Activated T-helper 2 cell treated with anti-CD3 and anti-CD28 coated beads, Interferon-gamma antibody, Interleukin-2, Interleukin-4, amounts not matched to agents 10 μg/mL and 5 μg/mL and 100 μg/mL, durations not matched to agents 14 hours and 24 hours and 36 hours (primary cell): Measurements from ENCODE around the gene PAN3. TPM values are rescaled to one million over a fixed set of nuclear protein-coding genes. Genes with fewer than 3 reads are reported as not detected.
"Not testable (repeated sequence)": the region's sequence is repeated elsewhere in the genome, so short reads cannot be mapped to it uniquely, and the experiment has no call there.

Source experiments
- DNase-seq: peaks from one replicate; pipeline ENCODE4 v3.0.0; 2021; ENCODE audit warnings: low spot score
- H3K27ac Mint-ChIP-seq: one replicate; pipeline ENCODE4 v1.8.0; 2021; ENCODE audit warnings: mixed read lengths
- H3K27me3 Mint-ChIP-seq: one replicate; pipeline ENCODE4 v1.8.0; 2021; ENCODE audit warnings: low read depth, mixed read lengths
- H3K36me3 Mint-ChIP-seq: one replicate; pipeline ENCODE4 v1.8.0; 2021; ENCODE audit warnings: low read depth, mixed read lengths
- H3K4me1 Mint-ChIP-seq: one replicate; pipeline ENCODE4 v1.8.0; 2021; ENCODE audit warnings: low read depth, mixed read lengths
- H3K4me3 Mint-ChIP-seq: one replicate; pipeline ENCODE4 v1.8.0; 2021; ENCODE audit warnings: low read depth, mild to moderate bottlenecking, moderate library complexity, mixed read lengths
- H3K9me3 Mint-ChIP-seq: one replicate; pipeline ENCODE4 v1.8.0; 2021; ENCODE audit warnings: mixed read lengths
- intact Hi-C: fragments of 100-400 bp; cut with micrococcal nuclease; formaldehyde crosslinking; loops from one replicate; pipeline ENCODE4 v1.15.1; 2023
- total RNA-seq: library from RNA; stranded (reverse); gene quantifications from 2 replicates; pipeline ENCODE4 v1.2.3, GENCODE V29; 2022

The PAN3 gene
- 35.4 and 35.6 TPM in 2 replicates for total RNA-seq

DNA sequence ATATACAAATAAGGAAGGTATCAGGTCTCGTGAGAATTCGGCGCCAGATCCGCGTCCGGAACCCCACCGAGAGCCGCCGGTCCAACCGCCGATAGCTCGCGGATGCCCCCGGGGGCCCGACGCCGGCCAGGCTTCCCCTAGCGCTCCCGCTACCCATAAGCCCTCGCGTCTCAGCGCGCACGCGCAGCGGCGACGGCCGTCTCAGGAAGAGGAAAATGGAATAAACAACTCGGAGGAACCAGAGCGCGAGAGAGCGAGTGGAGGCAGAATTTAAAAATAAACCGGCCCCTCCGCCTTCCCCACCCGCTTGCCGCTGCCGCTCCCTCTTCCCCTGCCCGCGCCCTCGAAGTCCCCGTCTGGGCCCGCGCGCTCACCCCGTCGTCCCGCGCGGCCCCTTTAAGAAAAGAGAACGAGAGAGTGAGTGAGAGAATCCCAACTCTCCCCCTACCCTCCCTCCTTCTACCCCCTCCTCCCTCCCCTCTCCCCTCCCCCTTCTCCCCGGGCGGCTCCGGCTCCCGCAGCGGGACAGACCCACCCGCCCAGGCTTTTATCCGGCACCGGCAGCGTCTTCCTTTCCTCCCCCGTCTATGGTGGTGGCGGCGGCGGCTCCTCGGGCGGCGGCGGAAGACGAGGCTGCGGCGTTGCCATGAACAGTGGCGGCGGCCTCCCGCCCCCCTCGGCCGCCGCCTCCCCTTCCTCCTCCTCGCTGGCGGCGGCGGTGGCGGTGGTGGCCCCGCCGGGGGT lies at the start of gene PAN3:
TSS of gene PAN3 (plus strand) at position 534 of the 744 bp plus-strand sequence. CDS start at position 647, 113 bp downstream.
- H3K27me3 Mint-ChIP-seq: no peaks in the 10 kb centered on the region

GRCh38 chr13:28089065-28089464 lies 49.3 kb upstream of the PAN3 start:
- H3K27ac Mint-ChIP-seq: no peak overlapping the region
- no peaks in the 10 kb centered on the region for H3K36me3 Mint-ChIP-seq
- no peaks in the 10 kb centered on the region for H3K4me1 Mint-ChIP-seq
- no peak for DNase-seq
- no peak overlapping the region for H3K4me3 Mint-ChIP-seq
- intact Hi-C loops: no loop called here
- H3K27me3 Mint-ChIP-seq: peaks cover 19% of the 10 kb centered on the region
- no peaks in the 10 kb centered on the region for H3K9me3 Mint-ChIP-seq

More for the DNA sequence above, at the start of gene PAN3:
- Mint-ChIP-seq H3K36me3 (peaks cover 12% of the 10 kb centered on the region), H3K4me1 (peaks cover 38% of the 10 kb centered on the region), H3K27ac (peak within 1 kb of the TSS; percentile 98), H3K4me3 (peak within 1 kb of the TSS; percentile 97), H3K9me3 (no peaks in the 10 kb centered on the region)
- intact Hi-C loops: loop anchor here (2.0 to 10.0 kb wide), 6 partner anchors 131 to 713 kb away; partner anchors contain the start of genes GTF3A, LNX2, MTIF3 and POLR1D
- DNase-seq: peak; percentile 90

- Mint-ChIP-seq H3K9me3 (no peaks in the 10 kb centered on the region), H3K27me3 (peaks cover 25% of the 10 kb centered on the region), H3K4me3 (no peak overlapping the region)
Measured at GRCh38 chr13:28092431-28092830, 45.9 kb upstream of the PAN3 start.

GRCh38 chr13:28093881-28094280 lies 44.5 kb upstream of the PAN3 start:
- no peak for DNase-seq
- H3K4me1 Mint-ChIP-seq: no peaks in the 10 kb centered on the region
- H3K9me3 Mint-ChIP-seq: no peaks in the 10 kb centered on the region
- no peak overlapping the region for H3K27ac Mint-ChIP-seq
- peaks cover 30% of the 10 kb centered on the region for H3K27me3 Mint-ChIP-seq
- H3K36me3 Mint-ChIP-seq: no peaks in the 10 kb centered on the region
- intact Hi-C loops: no loop called here
- H3K4me3 Mint-ChIP-seq: no peak overlapping the region

More at GRCh38 chr13:28092431-28092830, 45.9 kb upstream of the PAN3 start:
- no peak for DNase-seq
- no peaks in the 10 kb centered on the region for H3K4me1 Mint-ChIP-seq
- intact Hi-C loops: no loop called here
- no peak overlapping the region for H3K27ac Mint-ChIP-seq
- H3K36me3 Mint-ChIP-seq: no peaks in the 10 kb centered on the region

DNA sequence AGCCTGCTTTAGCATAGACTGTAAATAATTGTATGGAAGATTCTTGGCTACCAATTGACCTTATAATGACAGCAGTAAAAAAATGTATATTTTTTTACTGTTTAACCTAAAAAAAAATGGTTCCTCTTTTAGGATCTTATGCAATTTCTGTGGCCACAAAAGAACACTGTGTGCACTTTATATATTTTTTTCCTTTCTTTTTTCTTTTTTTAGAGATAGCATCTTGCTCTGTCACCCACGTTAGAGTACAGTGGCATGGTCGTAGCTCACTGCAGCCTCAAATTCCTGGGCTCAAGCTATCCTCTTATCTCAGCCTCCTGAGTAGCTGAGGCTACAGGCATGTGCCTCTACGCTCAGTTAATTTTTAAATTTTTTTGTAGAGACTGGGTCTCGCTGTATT lies 44.0 kb upstream of the PAN3 start:
- no peak for DNase-seq
- Mint-ChIP-seq H3K27ac (no peak overlapping the region), H3K4me1 (peaks cover under 1% of the 10 kb centered on the region), H3K4me3 (no peak overlapping the region), H3K9me3 (no peaks in the 10 kb centered on the region), H3K27me3 (peaks cover 33% of the 10 kb centered on the region), H3K36me3 (no peaks in the 10 kb centered on the region)
- intact Hi-C loops: no loop called here

DNA sequence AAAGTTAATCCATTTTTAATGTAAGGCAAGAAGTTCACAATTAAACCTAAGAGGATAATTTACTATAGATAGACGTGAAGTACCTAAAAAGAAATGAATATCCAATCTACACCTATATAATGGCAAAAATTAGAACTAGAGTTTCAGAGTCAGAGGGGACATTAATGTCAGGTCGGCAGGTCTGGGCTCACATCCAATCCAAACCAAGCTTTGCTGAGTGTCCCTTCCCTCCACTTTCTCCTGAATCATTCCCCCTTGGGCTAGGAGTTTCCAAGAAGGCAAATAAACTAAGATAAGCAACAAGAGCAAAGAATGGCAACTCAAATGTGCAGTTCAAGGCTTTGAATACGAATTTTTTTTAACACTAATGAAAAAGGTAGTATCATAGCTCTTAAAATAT lies 40.8 kb upstream of the PAN3 start:
- Mint-ChIP-seq H3K4me1 (peaks cover 9% of the 10 kb centered on the region), H3K27me3 (peaks cover 55% of the 10 kb centered on the region), H3K27ac (no peak overlapping the region), H3K9me3 (no peaks in the 10 kb centered on the region), H3K4me3 (no peak overlapping the region), H3K36me3 (no peaks in the 10 kb centered on the region)
- intact Hi-C loops: no loop called here
- no peak for DNase-seq

GRCh38 chr13:28099396-28100149 lies 38.8 kb upstream of the PAN3 start:
- Mint-ChIP-seq H3K27ac (no peak overlapping the region), H3K27me3 (peaks cover 60% of the 10 kb centered on the region), H3K4me1 (peaks cover 9% of the 10 kb centered on the region), H3K4me3 (peak overlapping the region; percentile 47), H3K36me3 (no peaks in the 10 kb centered on the region), H3K9me3 (no peaks in the 10 kb centered on the region)
- no peak for DNase-seq
- intact Hi-C loops: no loop called here

- Mint-ChIP-seq H3K27me3 (peaks cover 63% of the 10 kb centered on the region), H3K36me3 (no peaks in the 10 kb centered on the region), H3K27ac (no peak within 1 kb of the TSS), H3K4me1 (peaks cover 9% of the 10 kb centered on the region), H3K4me3 (peak within 1 kb of the TSS; percentile 47), H3K9me3 (no peaks in the 10 kb centered on the region)
- intact Hi-C loops: no loop called here
- DNase-seq: peak; percentile 16
Measured at GRCh38 chr13:28100150-28101121, 37.9 kb upstream of the PAN3 start, which contains the start of gene FLT3. Gene FLT3, minus strand, starts transcription at chr13:28100576. Its CDS starts 66 bp downstream, at chr13:28100510.

GRCh38 chr13:28101886-28102285 lies 36.5 kb upstream of the PAN3 start:
- H3K27ac Mint-ChIP-seq, H3K36me3 Mint-ChIP-seq, intact Hi-C loops, H3K4me3 Mint-ChIP-seq, H3K4me1 Mint-ChIP-seq, DNase-seq, H3K9me3 Mint-ChIP-seq: not testable (repeated sequence)
- peaks cover 59% of the 10 kb centered on the region for H3K27me3 Mint-ChIP-seq

- no peak overlapping the region for H3K4me3 Mint-ChIP-seq
- H3K27me3 Mint-ChIP-seq: peaks cover 44% of the 10 kb centered on the region
- H3K9me3 Mint-ChIP-seq: no peaks in the 10 kb centered on the region
- no peaks in the 10 kb centered on the region for H3K36me3 Mint-ChIP-seq
- no peak overlapping the region for H3K27ac Mint-ChIP-seq
- no peaks in the 10 kb centered on the region for H3K4me1 Mint-ChIP-seq
- no peak for DNase-seq
- intact Hi-C loops: no loop called here
Measured at GRCh38 chr13:28106976-28107375, 31.4 kb upstream of the PAN3 start.

DNA sequence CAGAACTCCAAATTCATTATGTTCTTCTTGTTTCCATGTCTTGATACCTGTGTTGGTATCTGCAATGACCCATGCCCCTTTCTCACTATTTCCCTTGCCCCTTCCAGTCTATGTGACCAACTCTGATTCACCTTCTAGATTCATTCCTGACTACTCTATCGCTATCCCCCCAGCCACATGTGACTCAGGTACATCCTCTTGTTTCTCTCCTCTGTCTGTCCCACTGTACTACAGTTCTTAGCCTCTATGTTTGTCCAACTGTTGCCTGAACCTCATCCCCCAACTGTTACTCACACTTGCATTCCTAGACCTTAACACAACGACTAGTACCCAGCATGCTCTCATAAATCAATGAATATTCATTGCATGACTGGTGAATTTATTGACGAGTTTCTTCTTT lies 27.9 kb upstream of the PAN3 start:
- intact Hi-C loops: no loop called here
- Mint-ChIP-seq H3K36me3 (no peaks in the 10 kb centered on the region), H3K9me3 (no peaks in the 10 kb centered on the region)

GRCh38 chr13:28116736-28117135 lies 21.6 kb upstream of the PAN3 start:
- no peaks in the 10 kb centered on the region for H3K36me3 Mint-ChIP-seq
- no peaks in the 10 kb centered on the region for H3K9me3 Mint-ChIP-seq
- DNase-seq: no peak
- H3K27ac Mint-ChIP-seq: no peak overlapping the region
- no peak overlapping the region for H3K4me3 Mint-ChIP-seq
- peaks cover 12% of the 10 kb centered on the region for H3K27me3 Mint-ChIP-seq
- H3K4me1 Mint-ChIP-seq: peaks cover 2% of the 10 kb centered on the region
- intact Hi-C loops: no loop called here

More for the DNA sequence above, 27.9 kb upstream of the PAN3 start:
- Mint-ChIP-seq H3K4me1 (no peaks in the 10 kb centered on the region), H3K27me3 (peaks cover 22% of the 10 kb centered on the region), H3K4me3 (no peak overlapping the region), H3K27ac (no peak overlapping the region)
- no peak for DNase-seq
